Mesodermal cell (in vitro differentiated cells): Measurements from ENCODE around the gene PHF1.

ENCODE experiments used
- H3K27ac ChIP-seq: 2 replicates; pipeline ENCODE4 v1.7.0; 2013; ENCODE audit warnings: mild to moderate bottlenecking, low read depth, low read length, moderate library complexity; ENCODE audit not compliant: severe bottlenecking
- H3K36me3 ChIP-seq: 2 replicates; pipeline ENCODE4 v1.7.1; 2013; ENCODE audit warnings: mild to moderate bottlenecking, low read length, moderate library complexity; ENCODE audit not compliant: control insufficient read depth, insufficient read depth
- H3K4me1 ChIP-seq: one replicate; pipeline ENCODE4 v1.7.1; 2013; ENCODE audit warnings: mild to moderate bottlenecking, low read length; ENCODE audit not compliant: insufficient read depth, control insufficient read depth, poor library complexity, severe bottlenecking
- H3K4me3 ChIP-seq: 2 replicates; pipeline ENCODE4 v1.7.0; 2013; ENCODE audit warnings: low read length, control low read depth, mild to moderate bottlenecking; ENCODE audit not compliant: insufficient read depth, poor library complexity, severe bottlenecking; ENCODE audit errors: extremely low read depth
- H3K9me3 ChIP-seq: 2 replicates; pipeline ENCODE4 v1.7.1; 2013; ENCODE audit warnings: mild to moderate bottlenecking, low read length, moderate library complexity; ENCODE audit not compliant: control insufficient read depth
- WGBS, 2 experiments: methylation state at CpG; one replicate each; pipeline ENCODE4 v1.1.5; 2013; ENCODE audit warnings: missing lambda C conversion rate in 2 of 2; ENCODE audit not compliant: insufficient coverage in 2 of 2; 5-methylcytosine and 5-hydroxymethylcytosine counted together

PHF1 gene

DNA sequence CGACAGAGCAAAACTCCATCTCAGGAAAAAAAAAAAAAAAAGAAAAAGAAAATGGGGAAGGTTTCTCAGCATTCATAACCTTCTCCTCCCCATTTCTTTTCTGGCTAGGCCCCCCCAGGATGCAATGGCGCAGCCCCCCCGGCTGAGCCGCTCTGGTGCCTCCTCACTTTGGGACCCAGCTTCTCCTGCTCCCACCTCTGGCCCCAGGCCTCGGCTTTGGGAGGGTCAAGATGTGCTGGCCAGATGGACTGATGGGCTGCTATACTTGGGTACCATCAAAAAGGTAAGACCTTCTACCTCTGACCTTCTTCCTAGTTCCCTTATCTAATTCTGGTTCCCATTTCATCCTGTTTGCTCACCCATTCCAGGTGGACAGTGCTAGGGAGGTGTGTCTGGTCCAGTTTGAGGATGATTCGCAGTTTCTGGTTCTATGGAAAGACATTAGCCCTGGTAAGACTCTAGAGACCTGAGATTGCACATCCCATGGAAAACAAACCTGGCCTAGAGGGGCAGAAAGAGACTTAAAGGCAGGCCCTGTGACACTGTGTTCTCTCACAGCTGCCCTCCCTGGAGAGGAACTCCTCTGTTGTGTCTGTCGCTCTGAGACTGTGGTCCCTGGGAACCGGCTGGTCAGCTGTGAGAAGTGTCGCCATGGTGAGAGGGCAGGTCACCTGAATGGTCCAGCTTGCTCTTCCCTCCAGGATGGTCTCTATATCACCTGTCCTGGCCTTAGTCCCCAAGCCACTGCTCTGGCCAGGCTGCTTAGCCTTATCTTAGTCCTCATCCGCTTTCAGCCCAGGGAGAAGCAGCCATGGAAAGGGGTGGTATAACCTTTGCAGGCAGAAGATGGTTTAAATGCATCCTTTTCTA is 1.6 kb downstream of the PHF1 start:
- Histone ChIP-seq H3K36me3 (peaks cover 65% of the 10 kb centered on the region), H3K9me3 (no peaks in the 10 kb centered on the region), H3K27ac (no peak overlapping the region), H3K4me1 (peaks cover 32% of the 10 kb centered on the region), H3K4me3 (peak overlapping the region; percentile 81)
- WGBS, 2 experiments = 93 to 96% methylated on average over 3 to 4 of the region's 10 CpGs

GRCh38 chr6:33413241-33414120 is 2.7 kb downstream of the PHF1 start:
- Histone ChIP-seq H3K9me3 (no peaks in the 10 kb centered on the region), H3K36me3 (peaks cover 57% of the 10 kb centered on the region), H3K4me1 (peaks cover 32% of the 10 kb centered on the region), H3K27ac (no peak overlapping the region), H3K4me3 (no peak overlapping the region)
- 90 to 98% methylated on average over 9 to 10 of the region's 14 CpGs for WGBS, 2 experiments

GRCh38 chr6:33414592-33415271 is 3.9 kb downstream of the PHF1 start:
- WGBS, 2 experiments = 78 to 84% methylated on average over 4 to 8 of the region's 12 CpGs
- H3K36me3 ChIP-seq = peaks cover 51% of the 10 kb centered on the region

GRCh38 chr6:33415831-33416230 is 5.0 kb downstream of the PHF1 start:
- WGBS, 2 experiments = 85 to 100% methylated on average over 1 to 6 of the region's 9 CpGs
- H3K27ac ChIP-seq = no peak overlapping the region
- H3K4me3 ChIP-seq = peak overlapping the region; percentile 87

More at GRCh38 chr6:33414592-33415271, 3.9 kb downstream of the PHF1 start:
- Histone ChIP-seq H3K9me3 (no peaks in the 10 kb centered on the region), H3K4me1 (peaks cover 36% of the 10 kb centered on the region), H3K27ac (no peak overlapping the region), H3K4me3 (no peak overlapping the region)

GRCh38 chr6:33416386-33417127 is 5.7 kb downstream of the PHF1 start:
- peaks cover 51% of the 10 kb centered on the region for H3K36me3 ChIP-seq
- peaks cover 35% of the 10 kb centered on the region for H3K4me1 ChIP-seq
- WGBS, 2 experiments = 73% methylated on average over 4 to 5 of the region's 12 CpGs
- H3K9me3 ChIP-seq = no peaks in the 10 kb centered on the region
- peak overlapping the region; percentile 64 for H3K27ac ChIP-seq
- peak overlapping the region; percentile 87 for H3K4me3 ChIP-seq

More at GRCh38 chr6:33415831-33416230, 5.0 kb downstream of the PHF1 start:
- Histone ChIP-seq H3K4me1 (peaks cover 35% of the 10 kb centered on the region), H3K36me3 (peaks cover 51% of the 10 kb centered on the region), H3K9me3 (no peaks in the 10 kb centered on the region)

GRCh38 chr6:33417128-33417902 is 6.5 kb downstream of the PHF1 start:
- 0% methylated on average over 18 to 19 of the region's 25 CpGs for WGBS, 2 experiments
- H3K4me3 ChIP-seq = peak overlapping the region; percentile 87
- peaks cover 50% of the 10 kb centered on the region for H3K36me3 ChIP-seq
- peak overlapping the region; percentile 64 for H3K27ac ChIP-seq
- peaks cover 33% of the 10 kb centered on the region for H3K4me1 ChIP-seq
- no peaks in the 10 kb centered on the region for H3K9me3 ChIP-seq

- Histone ChIP-seq H3K36me3 (peaks cover 48% of the 10 kb centered on the region), H3K27ac (peak within 1 kb of the TSS; percentile 96), H3K4me3 (peak within 1 kb of the TSS; percentile 87), H3K9me3 (no peaks in the 10 kb centered on the region), H3K4me1 (peaks cover 33% of the 10 kb centered on the region)
- 0% methylated on average over 31 to 44 of the region's 51 CpGs for WGBS, 2 experiments
Measured at GRCh38 chr6:33417903-33418689, 7.3 kb downstream of the PHF1 start, which contains the start of gene CUTA. TSS of gene CUTA (minus strand) at chr6:33418107. CDS start at chr6:33418000, 107 bp downstream.

DNA sequence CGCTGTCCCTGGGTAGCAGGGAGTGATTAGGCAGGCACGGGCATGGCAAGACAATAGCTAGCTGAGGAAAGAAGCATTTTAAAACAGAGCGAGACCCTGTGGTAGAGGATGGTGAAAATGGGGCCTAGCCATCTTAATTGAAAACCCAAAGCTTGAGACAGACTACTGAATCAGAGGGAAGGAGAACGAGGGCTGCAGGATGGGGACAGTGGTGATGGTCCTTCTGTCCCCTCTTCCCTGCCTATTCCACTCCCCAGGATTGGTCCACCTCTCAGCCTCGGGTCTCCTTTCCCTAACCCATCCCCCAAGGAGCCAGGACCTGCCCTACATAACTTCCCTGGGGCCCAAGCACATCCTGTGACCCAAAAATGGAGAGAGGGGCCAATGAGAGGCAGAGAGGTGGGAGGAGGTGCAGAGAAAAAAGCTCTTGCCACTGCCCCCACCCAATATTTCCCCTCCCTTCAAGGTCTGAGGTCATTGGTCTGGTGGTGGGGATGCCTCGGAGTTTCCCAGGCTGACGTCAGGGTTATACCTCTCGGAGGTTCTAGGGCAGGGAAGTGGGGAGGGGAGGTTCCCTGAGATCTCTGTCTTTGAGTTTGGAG is 8.0 kb downstream of the PHF1 start:
- Histone ChIP-seq H3K4me1 (peaks cover 33% of the 10 kb centered on the region), H3K4me3 (peak overlapping the region; percentile 87), H3K27ac (peak overlapping the region; percentile 96), H3K9me3 (no peaks in the 10 kb centered on the region), H3K36me3 (peaks cover 48% of the 10 kb centered on the region)
- 19 to 20% methylated on average over 5 to 6 of the region's 8 CpGs for WGBS, 2 experiments
